GM19395 (cell line): Measurements from ENCODE around the gene PLEKHH3.
"Not testable (repeated sequence)": the region's sequence is repeated elsewhere in the genome, so short reads cannot be mapped to it uniquely, and the experiment has no call there.

Experiments used
- ATAC-seq: cut with Tn5 transposase; IDR thresholded peaks from one replicate; pipeline ENCODE4 v1.9.1; 2021; ENCODE audit warnings: mild to moderate bottlenecking, moderate library complexity; ENCODE audit not compliant: unreplicated experiment

PLEKHH3 gene

GRCh38 chr17:42672038-42672437 lies 4.8 kb downstream of the PLEKHH3 start:
- no peak for ATAC-seq

- ATAC-seq = no peak
Measured at GRCh38 chr17:42670789-42671657, 5.8 kb downstream of the PLEKHH3 start.

- ATAC-seq = no peak
Measured at GRCh38 chr17:42669977-42670788, 6.6 kb downstream of the PLEKHH3 start.

GRCh38 chr17:42669705-42669976 lies 7.2 kb downstream of the PLEKHH3 start:
- ATAC-seq = no peak

GRCh38 chr17:42667088-42667951 lies 9.5 kb downstream of the PLEKHH3 start:
- ATAC-seq = no peak

GRCh38 chr17:42666126-42666525 lies 10.7 kb downstream of the PLEKHH3 start:
- ATAC-seq = not testable (repeated sequence)

GRCh38 chr17:42665581-42666001 lies 11.2 kb downstream of the PLEKHH3 start:
- ATAC-seq = no peak

GRCh38 chr17:42660692-42661345 lies 16.0 kb downstream of the PLEKHH3 start:
- no peak for ATAC-seq

GRCh38 chr17:42659932-42660274 lies 16.9 kb downstream of the PLEKHH3 start:
- ATAC-seq = not testable (repeated sequence)

GRCh38 chr17:42659079-42659931 lies 17.5 kb downstream of the PLEKHH3 start, which contains the start of gene TUBG2:
Gene TUBG2, plus strand, starts transcription at chr17:42659284. Its CDS starts 220 bp downstream, at chr17:42659504.
- ATAC-seq = no peak

- no peak for ATAC-seq
Measured at GRCh38 chr17:42657824-42658588, 18.8 kb downstream of the PLEKHH3 start.

GRCh38 chr17:42655528-42655927 lies 21.3 kb downstream of the PLEKHH3 start:
- ATAC-seq = no peak

- no peak for ATAC-seq
Measured at GRCh38 chr17:42653179-42654124, 23.3 kb downstream of the PLEKHH3 start.

GRCh38 chr17:42651392-42651791 lies 25.4 kb downstream of the PLEKHH3 start:
- ATAC-seq = no peak

- ATAC-seq = no peak
Measured at GRCh38 chr17:42647778-42648177, 29.0 kb downstream of the PLEKHH3 start.

GRCh38 chr17:42642336-42642735 lies 34.5 kb downstream of the PLEKHH3 start:
- ATAC-seq = no peak

- no peak for ATAC-seq
Measured at GRCh38 chr17:42640121-42640520, 36.7 kb downstream of the PLEKHH3 start.
